ENCODE results near the gene UNC45B. TPM values are rescaled to one million over a fixed set of nuclear protein-coding genes. Genes with fewer than 3 reads are reported as not detected.
"Not testable (repeated sequence)": the region's sequence is repeated elsewhere in the genome, so short reads cannot be mapped to it uniquely, and the experiment has no call there.

Gene UNC45B
- total RNA-seq, 1 experiment from 2014 or later: not detected

DNA sequence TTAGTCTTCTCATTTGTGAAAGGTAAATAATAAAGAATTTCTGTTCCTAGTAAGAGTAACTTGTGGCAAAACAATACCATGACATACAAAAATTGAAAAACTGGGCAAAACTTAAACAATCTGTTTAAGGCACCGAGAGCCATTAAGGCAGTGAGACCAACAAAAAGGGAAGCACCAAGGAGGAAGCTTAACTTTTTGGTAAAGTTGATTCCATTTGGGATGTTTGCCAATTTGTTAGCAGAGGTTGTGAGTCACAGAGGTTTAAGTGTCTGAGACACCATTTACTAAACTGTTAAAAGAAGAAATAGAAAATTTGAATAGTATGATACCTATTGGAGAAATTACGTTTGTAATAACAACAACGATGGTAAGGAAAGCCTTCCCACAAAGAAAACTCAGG is 41.7 kb downstream of the UNC45B start:
- BruUV-seq (replicated peaks): no TSS peak
- CTCF ChIA-PET: no interaction called here

DNA sequence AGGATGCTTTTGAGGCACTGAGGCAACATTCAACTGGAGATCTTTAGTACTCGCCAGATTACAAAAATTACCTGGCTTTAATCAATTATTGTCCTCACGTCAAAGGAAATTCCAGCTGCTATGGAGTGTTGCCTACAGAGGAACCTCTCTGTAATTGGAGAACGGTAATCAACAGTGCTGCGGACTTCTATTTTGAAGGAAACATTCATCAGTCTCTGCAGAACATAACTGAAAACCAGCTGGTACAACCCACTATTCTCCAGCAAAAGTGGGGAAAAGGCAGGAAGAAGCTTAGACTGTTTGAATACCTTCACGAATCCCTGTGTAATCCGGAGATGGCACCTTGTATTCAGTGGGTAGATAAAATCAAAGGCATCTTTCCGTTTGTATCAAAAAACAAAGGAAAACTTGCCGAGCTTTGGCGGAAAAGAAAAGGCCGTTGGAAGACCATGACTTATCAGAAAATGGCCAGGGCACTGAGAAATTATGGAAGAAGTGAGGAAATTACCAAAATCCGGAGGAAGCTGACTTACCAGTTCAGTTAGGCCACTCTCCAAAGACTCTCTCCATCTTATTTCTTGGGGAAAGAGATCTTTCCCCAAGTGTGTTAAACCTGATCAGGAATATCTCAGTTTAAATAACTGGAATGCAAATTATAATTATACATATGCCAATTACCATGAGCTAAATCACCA is 43.5 kb downstream of the UNC45B start:
- Mint-ChIP-seq H3K27ac (ENCODE audit: low read depth, unreplicated experiment) (no peak overlapping the region), H3K27me3 (ENCODE audit: insufficient read depth, unreplicated experiment) (peaks cover 12% of the 10 kb centered on the region), H3K9me3 (ENCODE audit: unreplicated experiment) (no peaks in the 10 kb centered on the region), H3K4me1 (ENCODE audit: insufficient read depth, unreplicated experiment) (peaks cover 4% of the 10 kb centered on the region), H3K4me3 (ENCODE audit: unreplicated experiment) (no peak overlapping the region), H3K36me3 (ENCODE audit: insufficient read depth, unreplicated experiment) (no peaks in the 10 kb centered on the region)
- no TSS peak for BruUV-seq (replicated peaks)
- CTCF ChIA-PET: no interaction called here
- DNase-seq (ENCODE audit: unreplicated experiment): no peak
- intact Hi-C loops (cut with micrococcal nuclease): no loop called here
- TF ChIP-seq, protein P1, sequence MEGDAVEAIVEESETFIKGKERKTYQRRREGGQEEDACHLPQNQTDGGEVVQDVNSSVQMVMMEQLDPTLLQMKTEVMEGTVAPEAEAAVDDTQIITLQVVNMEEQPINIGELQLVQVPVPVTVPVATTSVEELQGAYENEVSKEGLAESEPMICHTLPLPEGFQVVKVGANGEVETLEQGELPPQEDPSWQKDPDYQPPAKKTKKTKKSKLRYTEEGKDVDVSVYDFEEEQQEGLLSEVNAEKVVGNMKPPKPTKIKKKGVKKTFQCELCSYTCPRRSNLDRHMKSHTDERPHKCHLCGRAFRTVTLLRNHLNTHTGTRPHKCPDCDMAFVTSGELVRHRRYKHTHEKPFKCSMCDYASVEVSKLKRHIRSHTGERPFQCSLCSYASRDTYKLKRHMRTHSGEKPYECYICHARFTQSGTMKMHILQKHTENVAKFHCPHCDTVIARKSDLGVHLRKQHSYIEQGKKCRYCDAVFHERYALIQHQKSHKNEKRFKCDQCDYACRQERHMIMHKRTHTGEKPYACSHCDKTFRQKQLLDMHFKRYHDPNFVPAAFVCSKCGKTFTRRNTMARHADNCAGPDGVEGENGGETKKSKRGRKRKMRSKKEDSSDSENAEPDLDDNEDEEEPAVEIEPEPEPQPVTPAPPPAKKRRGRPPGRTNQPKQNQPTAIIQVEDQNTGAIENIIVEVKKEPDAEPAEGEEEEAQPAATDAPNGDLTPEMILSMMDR (IDR thresholded peaks at IDR 0.05; ENCODE audit: unreplicated experiment): no peak
- POLR2A ChIA-PET: interaction anchor here (1.1 to 1.6 kb wide), 2 partner anchors 52 to 66 kb away, joined by 3 to 5 read pairs; partner anchors contain the start of gene SLFN5

More for the DNA sequence above, 41.7 kb downstream of the UNC45B start:
- H3K4me3 Mint-ChIP-seq (ENCODE audit: unreplicated experiment): no peak overlapping the region
- no peaks in the 10 kb centered on the region for H3K9me3 Mint-ChIP-seq (ENCODE audit: unreplicated experiment)
- peaks cover 4% of the 10 kb centered on the region for H3K4me1 Mint-ChIP-seq (ENCODE audit: insufficient read depth, unreplicated experiment)
- peaks cover 12% of the 10 kb centered on the region for H3K27me3 Mint-ChIP-seq (ENCODE audit: insufficient read depth, unreplicated experiment)
- no peaks in the 10 kb centered on the region for H3K36me3 Mint-ChIP-seq (ENCODE audit: insufficient read depth, unreplicated experiment)
- no peak overlapping the region for H3K27ac Mint-ChIP-seq (ENCODE audit: low read depth, unreplicated experiment)
- DNase-seq (ENCODE audit: unreplicated experiment): peak; percentile 58
- TF ChIP-seq, protein P1 (IDR thresholded peaks at IDR 0.05; ENCODE audit: unreplicated experiment): no peak
- intact Hi-C loops (cut with micrococcal nuclease): no loop called here
- POLR2A ChIA-PET: interaction anchor here (0.6 to 0.7 kb wide), 2 partner anchors 279 to 964 kb away, joined by 3 read pairs; no protein-coding TSS in a partner anchor

DNA sequence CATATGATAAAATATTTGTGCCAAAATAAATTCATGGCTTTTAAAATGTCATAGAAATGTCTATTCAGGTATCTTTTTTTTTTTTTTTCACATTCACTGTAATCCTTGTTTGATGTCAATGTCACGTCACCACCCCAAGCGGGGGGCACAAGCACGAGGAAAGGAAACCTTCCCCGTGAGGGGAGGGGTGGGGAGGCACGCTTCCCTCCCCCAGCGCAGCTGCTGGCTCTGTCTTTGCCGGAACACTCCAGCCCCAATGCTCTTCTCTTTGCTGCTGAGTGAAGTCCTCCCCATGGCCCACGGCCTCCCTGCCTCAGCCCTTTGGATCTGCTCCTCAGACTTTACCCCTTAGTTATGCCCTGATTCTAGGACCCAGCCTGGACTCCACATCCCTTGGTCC is 45.1 kb downstream of the UNC45B start:
- BruUV-seq (replicated peaks): no TSS peak
- TF ChIP-seq, protein P1 (IDR thresholded peaks at IDR 0.05; ENCODE audit: unreplicated experiment): no peak
- Mint-ChIP-seq H3K27me3 (ENCODE audit: insufficient read depth, unreplicated experiment) (peaks cover 12% of the 10 kb centered on the region), H3K27ac (ENCODE audit: low read depth, unreplicated experiment) (no peak overlapping the region), H3K36me3 (ENCODE audit: insufficient read depth, unreplicated experiment) (no peaks in the 10 kb centered on the region), H3K9me3 (ENCODE audit: unreplicated experiment) (no peaks in the 10 kb centered on the region), H3K4me3 (ENCODE audit: unreplicated experiment) (no peak overlapping the region), H3K4me1 (ENCODE audit: insufficient read depth, unreplicated experiment) (peaks cover 4% of the 10 kb centered on the region)
- intact Hi-C loops (cut with micrococcal nuclease): no loop called here
- POLR2A ChIA-PET: no interaction called here
- DNase-seq (ENCODE audit: unreplicated experiment): no peak
- CTCF ChIA-PET: interaction anchor here (0.6 kb wide), 1 partner anchor 17 kb away, joined by 3 read pairs; no protein-coding TSS in a partner anchor

DNA sequence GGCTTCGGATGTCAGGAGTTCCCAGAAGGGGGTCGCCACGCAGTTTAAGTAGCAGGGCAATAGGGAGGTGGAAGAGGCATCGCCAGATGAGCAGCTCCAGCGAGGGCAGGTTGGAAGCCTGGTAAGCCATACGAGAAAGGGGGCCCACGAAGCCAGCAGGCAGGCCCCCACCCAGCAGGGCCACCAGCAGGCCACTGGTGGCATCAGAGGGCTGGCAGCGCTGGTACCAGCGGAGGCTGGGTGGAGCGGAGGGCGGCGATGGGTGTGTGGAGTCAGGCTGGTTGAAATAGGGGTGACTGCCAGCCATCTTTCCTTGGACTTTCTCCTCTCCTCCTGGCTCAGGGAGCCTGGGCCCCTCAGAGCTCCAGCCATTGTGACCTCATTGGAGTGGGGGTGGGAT is 46.4 kb downstream of the UNC45B start, which contains the start of gene SLC35G3:
Gene SLC35G3 (minus strand): TSS at position 393 of the 400 bp plus-strand sequence. CDS start 86 bp downstream, at position 307.
- POLR2A ChIA-PET; DNase-seq (ENCODE audit: unreplicated experiment); H3K4me3 Mint-ChIP-seq (ENCODE audit: unreplicated experiment); H3K9me3 Mint-ChIP-seq (ENCODE audit: unreplicated experiment); BruUV-seq (replicated peaks); H3K36me3 Mint-ChIP-seq (ENCODE audit: insufficient read depth, unreplicated experiment); intact Hi-C loops (cut with micrococcal nuclease); CTCF ChIA-PET; H3K4me1 Mint-ChIP-seq (ENCODE audit: insufficient read depth, unreplicated experiment); H3K27ac Mint-ChIP-seq (ENCODE audit: low read depth, unreplicated experiment): not testable (repeated sequence)
- peaks cover 12% of the 10 kb centered on the region for H3K27me3 Mint-ChIP-seq (ENCODE audit: insufficient read depth, unreplicated experiment)

DNA sequence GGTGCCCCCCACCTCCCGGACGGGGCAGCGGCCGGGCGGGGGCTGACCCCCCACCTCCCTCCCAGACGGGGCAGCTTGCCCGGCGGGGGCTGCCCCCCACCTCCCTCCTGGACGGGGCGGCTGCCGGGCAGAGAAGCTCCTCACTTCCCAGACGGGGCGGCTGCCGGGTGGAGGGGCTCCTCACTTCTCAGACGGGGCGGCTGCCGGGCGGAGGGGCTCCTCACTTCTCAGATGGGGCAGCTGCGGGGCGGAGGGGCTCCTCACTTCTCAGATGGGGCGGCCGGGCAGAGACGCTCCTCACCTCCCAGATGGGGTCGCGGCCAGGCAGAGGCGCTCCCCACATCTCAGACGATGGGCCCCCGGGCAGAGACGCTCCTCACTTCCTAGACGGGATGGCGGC is 47.4 kb downstream of the UNC45B start:
- intact Hi-C loops (cut with micrococcal nuclease); H3K4me1 Mint-ChIP-seq (ENCODE audit: insufficient read depth, unreplicated experiment); DNase-seq (ENCODE audit: unreplicated experiment); H3K27ac Mint-ChIP-seq (ENCODE audit: low read depth, unreplicated experiment); H3K4me3 Mint-ChIP-seq (ENCODE audit: unreplicated experiment); BruUV-seq (replicated peaks); H3K36me3 Mint-ChIP-seq (ENCODE audit: insufficient read depth, unreplicated experiment); POLR2A ChIA-PET; H3K9me3 Mint-ChIP-seq (ENCODE audit: unreplicated experiment): not testable (repeated sequence)
- H3K27me3 Mint-ChIP-seq (ENCODE audit: insufficient read depth, unreplicated experiment): peaks cover 12% of the 10 kb centered on the region
- CTCF ChIA-PET: interaction anchor here (1.1 kb wide), 1 partner anchor 44 kb away, joined by 4 read pairs; no protein-coding TSS in a partner anchor

DNA sequence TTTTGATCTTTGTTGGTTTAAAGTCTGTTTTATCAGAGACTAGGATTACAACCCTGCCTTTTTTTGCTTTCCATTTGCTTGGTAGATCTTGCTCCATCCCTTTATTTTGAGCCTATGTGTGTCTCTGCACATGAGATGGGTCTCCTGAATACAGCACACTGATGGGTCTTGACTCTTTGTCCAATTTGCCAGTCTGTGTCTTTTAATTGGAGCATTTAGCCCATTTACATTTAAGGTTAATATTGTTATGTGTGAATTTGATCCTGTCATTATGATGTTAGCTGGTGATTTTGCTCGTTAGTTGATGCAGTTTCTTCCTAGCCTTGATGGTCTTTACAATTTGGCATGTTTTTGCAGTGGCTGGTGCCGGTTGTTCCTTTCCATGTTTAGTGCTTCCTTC is 55.0 kb downstream of the UNC45B start:
- Mint-ChIP-seq H3K9me3 (ENCODE audit: unreplicated experiment) (peaks cover 10% of the 10 kb centered on the region), H3K27me3 (ENCODE audit: insufficient read depth, unreplicated experiment) (peaks cover 40% of the 10 kb centered on the region)
- intact Hi-C loops (cut with micrococcal nuclease); POLR2A ChIA-PET; H3K4me3 Mint-ChIP-seq (ENCODE audit: unreplicated experiment); BruUV-seq (replicated peaks); DNase-seq (ENCODE audit: unreplicated experiment); CTCF ChIA-PET; H3K36me3 Mint-ChIP-seq (ENCODE audit: insufficient read depth, unreplicated experiment); H3K27ac Mint-ChIP-seq (ENCODE audit: low read depth, unreplicated experiment); H3K4me1 Mint-ChIP-seq (ENCODE audit: insufficient read depth, unreplicated experiment): not testable (repeated sequence)
